Endodermal cell (in vitro differentiated cells): ENCODE data around the gene SCAF4. TPM values are rescaled to one million over a fixed set of nuclear protein-coding genes. Genes with fewer than 3 reads are reported as not detected.

ENCODE experiments used
- DNase-seq: peaks from one replicate; pipeline ENCODE4 v3.0.0-alpha.2; 2017
- H3K27ac ChIP-seq: 2 replicates; pipeline ENCODE4 v1.5.1; 2013; ENCODE audit warnings: mild to moderate bottlenecking, low read depth, low read length, moderate library complexity
- H3K27me3 ChIP-seq: 2 replicates; pipeline ENCODE4 v1.6.1; 2013; ENCODE audit warnings: mild to moderate bottlenecking, low read length, moderate library complexity; ENCODE audit not compliant: insufficient read depth, control insufficient read depth, poor library complexity, severe bottlenecking
- H3K36me3 ChIP-seq: 2 replicates; pipeline ENCODE4 v1.7.0; 2013; ENCODE audit warnings: mild to moderate bottlenecking, low read length, moderate library complexity; ENCODE audit not compliant: control insufficient read depth, insufficient read depth
- H3K4me1 ChIP-seq: one replicate; pipeline ENCODE4 v1.7.0; 2013; ENCODE audit warnings: low read length; ENCODE audit not compliant: control insufficient read depth, insufficient read depth
- H3K4me3 ChIP-seq: 2 replicates; pipeline ENCODE4 v1.5.1; 2013; ENCODE audit warnings: mild to moderate bottlenecking, low read length, moderate library complexity
- H3K9ac ChIP-seq: 2 replicates; pipeline ENCODE4 v1.6.1; 2013; ENCODE audit warnings: mild to moderate bottlenecking, low read length, moderate library complexity; ENCODE audit not compliant: poor library complexity, severe bottlenecking; ENCODE audit errors: extremely low read depth
- H3K9me3 ChIP-seq: 2 replicates; pipeline ENCODE4 v1.6.1; 2013; ENCODE audit warnings: mild to moderate bottlenecking, low read length, moderate library complexity; ENCODE audit not compliant: control insufficient read depth
- H3K27ac Mint-ChIP-seq: 2 replicates; pipeline ENCODE4 v1.8.0; 2020; ENCODE audit warnings: mixed read lengths
- H3K27me3 Mint-ChIP-seq: 2 replicates; pipeline ENCODE4 v1.8.0; 2021; ENCODE audit warnings: mild to moderate bottlenecking, mixed read lengths; ENCODE audit not compliant: insufficient read depth
- H3K36me3 Mint-ChIP-seq: 2 replicates; pipeline ENCODE4 v1.8.0; 2020; ENCODE audit warnings: low read depth, mixed read lengths
- H3K4me1 Mint-ChIP-seq: 2 replicates; pipeline ENCODE4 v1.8.0; 2020; ENCODE audit warnings: mixed read lengths
- H3K4me3 Mint-ChIP-seq: 2 replicates; pipeline ENCODE4 v1.8.0; 2020; ENCODE audit warnings: mild to moderate bottlenecking, moderate library complexity, mixed read lengths
- H3K9me3 Mint-ChIP-seq: 2 replicates; pipeline ENCODE4 v1.8.0; 2020; ENCODE audit warnings: mild to moderate bottlenecking, mixed read lengths
- WGBS, 2 experiments: methylation state at CpG; one replicate each; pipeline versions ENCODE4 v1.1.5 to v1.1.7; 2013; ENCODE audit warnings: missing lambda C conversion rate in 2 of 2, mixed read lengths in 1 of 2; ENCODE audit not compliant: insufficient coverage in 1 of 2, insufficient read length in 1 of 2; 5-methylcytosine and 5-hydroxymethylcytosine counted together
- total RNA-seq, 2 donors: library from RNA; stranded (reverse); fragmentation: NEBNext Ultra II Directional in 1 of 2; extraction: Animal tissue kit (Norgen Biotek cat#: 25700) in 1 of 2; gene quantifications; 2 replicates in 1 of 2; 3 replicates in 1 of 2; pipeline ENCODE4 v1.2.1, GENCODE V29; 2021
- TF ChIP-seq, protein P1 (sequence below): fragments of 200-600 bp; sonication (generic); conservative IDR thresholded peaks from 2 replicates; pipeline ENCODE4 v1.5.0; 2021; ENCODE audit warnings: antibody characterized with exemption, mild to moderate bottlenecking

SCAF4 gene
- total RNA-seq, 2 donors from 2014 or later: 61.3 to 67.8 TPM

GRCh38 chr21:31726407-31726806 lies 5.5 kb downstream of the SCAF4 start:
- no peak overlapping the region for H3K27ac Mint-ChIP-seq
- H3K4me3 Mint-ChIP-seq: no peak overlapping the region
- H3K4me3 ChIP-seq: no peak overlapping the region
- H3K27me3 ChIP-seq: no peaks in the 10 kb centered on the region
- H3K9ac ChIP-seq: no peak overlapping the region
- no peaks in the 10 kb centered on the region for H3K9me3 Mint-ChIP-seq
- H3K27me3 Mint-ChIP-seq: no peaks in the 10 kb centered on the region
- DNase-seq: no peak
- H3K36me3 Mint-ChIP-seq: peaks cover 19% of the 10 kb centered on the region
- peaks cover 5% of the 10 kb centered on the region for H3K4me1 ChIP-seq
- H3K36me3 ChIP-seq: peaks cover 10% of the 10 kb centered on the region
- no peak overlapping the region for H3K27ac ChIP-seq
- TF ChIP-seq, protein P1, sequence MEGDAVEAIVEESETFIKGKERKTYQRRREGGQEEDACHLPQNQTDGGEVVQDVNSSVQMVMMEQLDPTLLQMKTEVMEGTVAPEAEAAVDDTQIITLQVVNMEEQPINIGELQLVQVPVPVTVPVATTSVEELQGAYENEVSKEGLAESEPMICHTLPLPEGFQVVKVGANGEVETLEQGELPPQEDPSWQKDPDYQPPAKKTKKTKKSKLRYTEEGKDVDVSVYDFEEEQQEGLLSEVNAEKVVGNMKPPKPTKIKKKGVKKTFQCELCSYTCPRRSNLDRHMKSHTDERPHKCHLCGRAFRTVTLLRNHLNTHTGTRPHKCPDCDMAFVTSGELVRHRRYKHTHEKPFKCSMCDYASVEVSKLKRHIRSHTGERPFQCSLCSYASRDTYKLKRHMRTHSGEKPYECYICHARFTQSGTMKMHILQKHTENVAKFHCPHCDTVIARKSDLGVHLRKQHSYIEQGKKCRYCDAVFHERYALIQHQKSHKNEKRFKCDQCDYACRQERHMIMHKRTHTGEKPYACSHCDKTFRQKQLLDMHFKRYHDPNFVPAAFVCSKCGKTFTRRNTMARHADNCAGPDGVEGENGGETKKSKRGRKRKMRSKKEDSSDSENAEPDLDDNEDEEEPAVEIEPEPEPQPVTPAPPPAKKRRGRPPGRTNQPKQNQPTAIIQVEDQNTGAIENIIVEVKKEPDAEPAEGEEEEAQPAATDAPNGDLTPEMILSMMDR: no peak
- no peaks in the 10 kb centered on the region for H3K9me3 ChIP-seq
- WGBS, 2 experiments: 67 to 99% methylated on average over 1 to 4 of the region's 4 CpGs
- peaks cover 16% of the 10 kb centered on the region for H3K4me1 Mint-ChIP-seq

DNA sequence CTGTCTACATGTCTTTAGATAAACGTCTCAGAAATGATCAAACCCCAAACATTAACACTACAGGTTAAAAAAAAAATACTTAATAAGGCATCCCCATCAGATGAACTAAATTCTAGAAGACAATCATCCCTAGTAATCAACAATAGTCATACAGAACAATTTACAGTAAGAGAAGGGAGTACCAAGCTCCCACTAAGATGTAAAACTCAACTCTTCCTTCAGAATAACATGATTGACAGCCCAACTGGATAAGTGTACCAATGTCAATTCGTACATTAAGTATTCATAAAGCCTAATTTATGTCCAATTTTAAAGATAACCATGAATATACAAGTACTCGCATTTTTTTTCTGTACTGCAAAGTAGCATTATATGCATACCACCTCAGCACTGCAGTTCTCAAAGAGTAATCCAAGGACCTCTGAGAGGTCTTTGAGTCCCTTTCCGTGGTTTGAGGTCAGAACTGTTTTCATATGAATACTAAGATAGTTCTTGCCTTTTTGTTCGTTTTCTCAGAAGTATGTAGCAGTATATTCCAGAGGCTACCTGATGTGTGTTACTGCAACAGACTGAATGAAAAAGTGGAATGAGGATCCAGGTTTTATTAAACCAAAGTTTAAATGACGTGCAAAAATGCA lies 6.6 kb downstream of the SCAF4 start:
- Histone ChIP-seq H3K4me3 (no peak overlapping the region), H3K27ac (no peak overlapping the region), H3K36me3 (peaks cover 10% of the 10 kb centered on the region), H3K27me3 (no peaks in the 10 kb centered on the region), H3K9ac (no peak overlapping the region), H3K4me1 (peaks cover 5% of the 10 kb centered on the region), H3K9me3 (no peaks in the 10 kb centered on the region)
- peaks cover 19% of the 10 kb centered on the region for H3K36me3 Mint-ChIP-seq
- no peaks in the 10 kb centered on the region for H3K27me3 Mint-ChIP-seq
- TF ChIP-seq, protein P1: no peak
- peaks cover 21% of the 10 kb centered on the region for H3K4me1 Mint-ChIP-seq
- no peaks in the 10 kb centered on the region for H3K9me3 Mint-ChIP-seq
- no peak for DNase-seq
- 92% methylated on average over 5 to 6 of the region's 6 CpGs for WGBS, 2 experiments
- H3K27ac Mint-ChIP-seq: no peak overlapping the region
- no peak overlapping the region for H3K4me3 Mint-ChIP-seq

GRCh38 chr21:31724552-31724951 lies 7.4 kb downstream of the SCAF4 start:
- Histone ChIP-seq H3K4me3 (no peak overlapping the region), H3K27ac (no peak overlapping the region), H3K9ac (no peak overlapping the region), H3K9me3 (no peaks in the 10 kb centered on the region), H3K27me3 (no peaks in the 10 kb centered on the region), H3K4me1 (peaks cover 5% of the 10 kb centered on the region), H3K36me3 (peaks cover 10% of the 10 kb centered on the region)
- no peaks in the 10 kb centered on the region for H3K27me3 Mint-ChIP-seq
- TF ChIP-seq, protein P1: no peak
- no peak overlapping the region for H3K4me3 Mint-ChIP-seq
- no peaks in the 10 kb centered on the region for H3K9me3 Mint-ChIP-seq
- 72 to 98% methylated on average over 2 to 4 of the region's 4 CpGs for WGBS, 2 experiments
- no peak for DNase-seq
- H3K4me1 Mint-ChIP-seq: peaks cover 18% of the 10 kb centered on the region
- peak overlapping the region; percentile 12 for H3K27ac Mint-ChIP-seq
- H3K36me3 Mint-ChIP-seq: peaks cover 20% of the 10 kb centered on the region
